Measurements from ENCODE around the gene SH3RF3.

GRCh38 chr2:109350526-109350925 is 221.5 kb downstream of the SH3RF3 start:
- TF ChIP-seq POLR2A (IDR thresholded peaks at IDR 0.05) (no peak), CTCF (IDR thresholded peaks at IDR 0.05) (no peak), EP300 (IDR thresholded peaks at IDR 0.05) (no peak)

Measured in upper lobe of left lung (tissue), 4 donors.